Heart left ventricle (tissue), 16 donors: Measurements from ENCODE around the gene GARS1. TPM values are rescaled to one million over a fixed set of nuclear protein-coding genes. Genes with fewer than 3 reads are reported as not detected.

Experiments used
- ATAC-seq, 4 donors: fragments of 200-7000 bp; cut with Tn5 transposase; one replicate each; pipeline ENCODE4 v1.9.1; 2020 to 2022; ENCODE audit warnings: moderate library complexity in 4 of 4, mild to moderate bottlenecking in 3 of 4, moderate number of reproducible peaks in 1 of 4
- DNase-seq, 5 donors: peaks; one replicate each; pipeline ENCODE4 v3.0.0-alpha.2; 2020
- H3K27ac ChIP-seq, 12 donors: fragments of 200-600 bp; sonication (generic) in 4 of 12; one replicate each; pipeline versions ENCODE4 v1.5.0 to v1.8.0; 2016 to 2022; ENCODE audit warnings: mild to moderate bottlenecking in 2 of 12
- H3K27me3 ChIP-seq, 9 donors: fragments of 200-600 bp; sonication (generic) in 2 of 9; one replicate each; pipeline versions ENCODE4 v1.5.1 to v1.8.0; 2016 to 2022; ENCODE audit warnings: mild to moderate bottlenecking in 3 of 9
- H3K36me3 ChIP-seq, 9 donors: fragments of 200-600 bp; sonication (generic) in 2 of 9; one replicate each; pipeline versions ENCODE4 v1.5.0 to v1.8.0; 2018 to 2022; ENCODE audit warnings: mild to moderate bottlenecking in 2 of 9
- H3K4me1 ChIP-seq, 12 donors: fragments of 200-600 bp; sonication (generic) in 4 of 12; one replicate each; pipeline versions ENCODE4 v1.5.0 to v1.8.0; 2016 to 2022; ENCODE audit warnings: mild to moderate bottlenecking in 3 of 12
- H3K4me3 ChIP-seq, 12 donors: fragments of 200-600 bp; sonication (generic) in 4 of 12; one replicate each; pipeline versions ENCODE4 v1.5.0 to v1.8.0; 2017 to 2022; ENCODE audit warnings: mild to moderate bottlenecking in 9 of 12, moderate library complexity in 4 of 12
- H3K9me3 ChIP-seq, 12 donors: fragments of 200-600 bp; sonication (generic) in 4 of 12; one replicate each; pipeline versions ENCODE4 v1.5.0 to v1.8.0; 2016 to 2022; ENCODE audit warnings: mild to moderate bottlenecking in 1 of 12
- CTCF ChIP-seq, 12 donors: fragments of 200-600 bp; sonication (generic) in 4 of 12; IDR thresholded peaks; one replicate each; pipeline versions ENCODE4 v1.5.0 to v1.8.0; 2018 to 2022; ENCODE audit warnings: antibody characterized with exemption in 12 of 12, mild to moderate bottlenecking in 5 of 12
- POLR2A ChIP-seq, 2 donors: fragments of 450-650 bp; IDR thresholded peaks; one replicate each; pipeline ENCODE4 v1.6.1; 2017; ENCODE audit warnings: antibody characterized with exemption in 2 of 2, mild to moderate bottlenecking in 2 of 2, moderate library complexity in 2 of 2
- WGBS, 4 donors: extraction: QIAGEN DNeasy Blood & Tissue Kit in 2 of 4; methylation state at CpG; one replicate each; pipeline versions ENCODE4 v1.1.5 to v1.1.7; 2013 to 2018; 5-methylcytosine and 5-hydroxymethylcytosine counted together
- intact Hi-C, 10 donors: fragments of 100-400 bp; cut with DNase I; formaldehyde crosslinking; loops; one replicate each; pipeline versions ENCODE4 v1.11.1 to v1.14.2; 2022
- polyA plus RNA-seq, 2 donors: library from polyadenylated mRNA; stranded (reverse); fragments of 200-250 nt; gene quantifications; one replicate each; pipeline ENCODE4 v1.2.3, GENCODE V29; 2013
- total RNA-seq, 9 donors: library from RNA; depleted of rRNA in 2 of 9; stranded (reverse); fragments of >200 nt in 2 of 9; fragmentation: NEBNext Ultra II Directional in 3 of 9; extraction: Animal tissue kit (Norgen Biotek cat#: 25700) in 3 of 9; gene quantifications; one replicate each; pipeline versions ENCODE4 v1.1.0 to v1.2.4, GENCODE V29; 2016 to 2023
- donor health status: ischemic (EF 13 %, LVEDD 7.1; RV severe dilation, severe dysfunction).
- donor health status: healthy with polysubstance abuse.
- donor health status: DM: no; HTN: yes; CAD: no.
- donor health status: DM: no; HTN: no; CAD: no.
- donor health status: ischemic (EF 25% LVEDD 6.9; RV normal size, moderate dysfunction).
- donor health status: ischemic (EF 25% LVEDD 5.7; RV mildly dilated, moderate dysfunction).
- donor health status: healthy.
- donor health status: DM: yes; HTN: yes; CAD: no.
- donor health status: ischemic (EF 35%, LVEDD 5.7; RV mildly dilated, moderate dysfunction).
- donor health status: nonischemic (EF 11% LVEDD 7.7; RV severe dilation, severe dysfunction).
- donor health status: DM: yes; HTN: yes; CAD: no.
- donor health status: PGD.
- donor health status: ischemic (EF 29% LVEDD 5.4; RV normal size, mild dysfunction).
- donor health status: nonischemic (EF 23%, LVEDD 6.1; RV moderate dilation, normal function).

The GARS1 gene
- total and polyA plus RNA-seq, 11 donors, result 32.7 to 96.2 (median 48.5) TPM

GRCh38 chr7:30664184-30664885 is 69.7 kb downstream of the GARS1 start:
- ATAC-seq, result no peak
- H3K4me3 ChIP-seq, result no peak overlapping the region
- 79 to 87% (median 81%) methylated on average over 2 of the region's 2 CpGs for WGBS, 4 donors
- TF ChIP-seq CTCF (IDR thresholded peaks at IDR 0.05), result no peak
- no peak for TF ChIP-seq POLR2A (IDR thresholded peaks at IDR 0.05)
- H3K27me3 ChIP-seq, result no peaks in the 10 kb centered on the region
- H3K27ac ChIP-seq, result no peak overlapping the region
- no peaks in the 10 kb centered on the region for H3K9me3 ChIP-seq
- intact Hi-C loops, result no loop called here
- DNase-seq, result no peak
- H3K4me1 ChIP-seq, result no peaks in the 10 kb centered on the region
- no peaks in the 10 kb centered on the region for H3K36me3 ChIP-seq

- intact Hi-C loops, result no loop called here
- no peak overlapping the region for H3K27ac ChIP-seq
- no peak for TF ChIP-seq CTCF (IDR thresholded peaks at IDR 0.05)
- no peak for TF ChIP-seq POLR2A (IDR thresholded peaks at IDR 0.05)
- no peak overlapping the region for H3K4me3 ChIP-seq
- no peaks in the 10 kb centered on the region for H3K27me3 ChIP-seq
- no peaks in the 10 kb centered on the region for H3K9me3 ChIP-seq
- H3K4me1 ChIP-seq, result no peaks in the 10 kb centered on the region
- H3K36me3 ChIP-seq, result no peaks in the 10 kb centered on the region
- WGBS, 4 donors, result 64 to 74% (median 70%) methylated on average over 8 of the region's 8 CpGs
- ATAC-seq (no peak), DNase-seq (no peak)
Measured at GRCh38 chr7:30665043-30665442, 70.4 kb downstream of the GARS1 start.

- H3K4me1 ChIP-seq, result no peaks in the 10 kb centered on the region
- H3K36me3 ChIP-seq, result no peaks in the 10 kb centered on the region
- H3K4me3 ChIP-seq, result no peak overlapping the region
- H3K27ac ChIP-seq, result no peak overlapping the region
- no peaks in the 10 kb centered on the region for H3K27me3 ChIP-seq
- no peak for TF ChIP-seq CTCF (IDR thresholded peaks at IDR 0.05)
- TF ChIP-seq POLR2A (IDR thresholded peaks at IDR 0.05), result no peak
- intact Hi-C loops, result no loop called here
- DNase-seq (no peak), ATAC-seq (no peak)
- WGBS, 4 donors, result 78 to 83% (median 81%) methylated on average over 10 to 11 of the region's 11 CpGs
- no peaks in the 10 kb centered on the region for H3K9me3 ChIP-seq
Measured at GRCh38 chr7:30665449-30665848, 70.8 kb downstream of the GARS1 start.

GRCh38 chr7:30667172-30667571 is 72.5 kb downstream of the GARS1 start:
- Histone ChIP-seq H3K27ac (no peak overlapping the region), H3K27me3 (no peaks in the 10 kb centered on the region), H3K4me3 (no peak overlapping the region), H3K9me3 (no peaks in the 10 kb centered on the region), H3K4me1 (no peaks in the 10 kb centered on the region), H3K36me3 (no peaks in the 10 kb centered on the region)
- TF ChIP-seq POLR2A (IDR thresholded peaks at IDR 0.05) (no peak), CTCF (IDR thresholded peaks at IDR 0.05) (no peak)
- WGBS, 4 donors, result 72 to 80% (median 75%) methylated on average over 3 of the region's 3 CpGs
- DNase-seq, result no peak
- ATAC-seq, result no peak
- intact Hi-C loops, result no loop called here
